Fibroblast of lung (primary cell): ENCODE results near the gene SLC37A4.

Source experiments
- EZH2 ChIP-seq: IDR thresholded peaks from 2 replicates; pipeline ENCODE4 v1.5.1; 2012; ENCODE audit warnings: low read length, control low read depth, mild to moderate bottlenecking; ENCODE audit errors: missing control alignments
- TF ChIP-seq, protein P1 (sequence below), 2 donors: IDR thresholded peaks in 1 of 2; conservative IDR thresholded peaks in 1 of 2; 1 replicate in 1 of 2; 2 replicates in 1 of 2; pipeline ENCODE4 v1.5.1; 2011 to 2012; ENCODE audit warnings: low read length in 2 of 2, control low read depth in 1 of 2, inconsistent platforms in 1 of 2, low read depth in 1 of 2, mild to moderate bottlenecking in 1 of 2

DNA sequence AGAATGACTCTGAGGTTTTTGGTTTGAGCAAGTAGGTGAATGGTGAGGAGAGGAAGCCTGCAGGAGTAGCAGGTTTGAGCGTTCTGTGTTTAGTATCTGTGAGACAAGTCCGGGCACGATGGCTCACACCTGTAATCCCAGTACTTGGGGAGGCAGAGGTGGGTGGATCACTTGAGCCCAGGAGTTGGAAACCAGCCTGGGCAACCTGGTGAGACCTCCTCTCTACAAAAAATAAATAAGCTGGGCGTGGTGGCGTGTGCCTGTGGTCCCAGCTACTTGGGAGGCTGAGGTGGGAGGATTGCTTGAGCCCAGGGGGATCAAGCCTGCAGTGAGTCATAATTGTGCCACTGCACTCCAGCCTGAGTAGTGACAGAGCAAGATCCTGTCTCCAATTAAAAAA is 42.4 kb downstream of the SLC37A4 start:
- TF ChIP-seq EZH2, result no peak
- TF ChIP-seq, protein P1, sequence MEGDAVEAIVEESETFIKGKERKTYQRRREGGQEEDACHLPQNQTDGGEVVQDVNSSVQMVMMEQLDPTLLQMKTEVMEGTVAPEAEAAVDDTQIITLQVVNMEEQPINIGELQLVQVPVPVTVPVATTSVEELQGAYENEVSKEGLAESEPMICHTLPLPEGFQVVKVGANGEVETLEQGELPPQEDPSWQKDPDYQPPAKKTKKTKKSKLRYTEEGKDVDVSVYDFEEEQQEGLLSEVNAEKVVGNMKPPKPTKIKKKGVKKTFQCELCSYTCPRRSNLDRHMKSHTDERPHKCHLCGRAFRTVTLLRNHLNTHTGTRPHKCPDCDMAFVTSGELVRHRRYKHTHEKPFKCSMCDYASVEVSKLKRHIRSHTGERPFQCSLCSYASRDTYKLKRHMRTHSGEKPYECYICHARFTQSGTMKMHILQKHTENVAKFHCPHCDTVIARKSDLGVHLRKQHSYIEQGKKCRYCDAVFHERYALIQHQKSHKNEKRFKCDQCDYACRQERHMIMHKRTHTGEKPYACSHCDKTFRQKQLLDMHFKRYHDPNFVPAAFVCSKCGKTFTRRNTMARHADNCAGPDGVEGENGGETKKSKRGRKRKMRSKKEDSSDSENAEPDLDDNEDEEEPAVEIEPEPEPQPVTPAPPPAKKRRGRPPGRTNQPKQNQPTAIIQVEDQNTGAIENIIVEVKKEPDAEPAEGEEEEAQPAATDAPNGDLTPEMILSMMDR (conservative IDR thresholded peaks at IDR 0.05 in 1 of 2, IDR thresholded peaks at IDR 0.05 in 1 of 2; ENCODE audit: low read depth in 1 of 2, low read length in 2 of 2), result no peak
